Chondrocyte (in vitro differentiated cells): ENCODE measurements around the gene REPS2. TPM values are rescaled to one million over a fixed set of nuclear protein-coding genes. Genes with fewer than 3 reads are reported as not detected.

ENCODE experiments used
- DNase-seq: peaks from one replicate; pipeline ENCODE4 v3.0.0; 2021; ENCODE audit warnings: mixed read lengths, low spot score
- H3K27ac Mint-ChIP-seq: one replicate; pipeline ENCODE4 v1.8.0; 2021; ENCODE audit warnings: mild to moderate bottlenecking, moderate library complexity, mixed read lengths; ENCODE audit not compliant: unreplicated experiment
- H3K27me3 Mint-ChIP-seq: 2 replicates; pipeline ENCODE4 v1.8.0; 2021; ENCODE audit warnings: low read depth, mixed read lengths
- H3K36me3 Mint-ChIP-seq: 2 replicates; pipeline ENCODE4 v1.8.0; 2021; ENCODE audit warnings: low read depth, mixed read lengths
- H3K4me1 Mint-ChIP-seq: 2 replicates; pipeline ENCODE4 v1.8.0; 2021; ENCODE audit warnings: low read depth, mild to moderate bottlenecking, mixed read lengths
- H3K4me3 Mint-ChIP-seq: one replicate; pipeline ENCODE4 v1.8.0; 2021; ENCODE audit warnings: mild to moderate bottlenecking, moderate library complexity, mixed read lengths; ENCODE audit not compliant: unreplicated experiment
- H3K9me3 Mint-ChIP-seq: 2 replicates; pipeline ENCODE4 v1.8.0; 2021; ENCODE audit warnings: low read depth, mixed read lengths
- CTCF ChIP-seq: fragments of 200-600 bp; sonication (generic); IDR thresholded peaks from 2 replicates; pipeline ENCODE4 v1.5.0; 2021; ENCODE audit warnings: antibody characterized with exemption, mild to moderate bottlenecking, moderate library complexity
- total RNA-seq: library from RNA; stranded (reverse); gene quantifications from 3 replicates; pipeline ENCODE4 v1.2.1, GENCODE V29; 2021

The REPS2 gene
- total RNA-seq, 1 donor from 2014 or later = 2.4 TPM

- no peaks in the 10 kb centered on the region for H3K27me3 Mint-ChIP-seq
- TF ChIP-seq CTCF = no peak
- no peaks in the 10 kb centered on the region for H3K9me3 Mint-ChIP-seq
- H3K36me3 Mint-ChIP-seq = no peaks in the 10 kb centered on the region
- no peaks in the 10 kb centered on the region for H3K4me1 Mint-ChIP-seq
- no peak for DNase-seq
- H3K27ac Mint-ChIP-seq = no peak overlapping the region
- H3K4me3 Mint-ChIP-seq = no peak overlapping the region
Observed at GRCh38 chrX:17047224-17047623, 100.8 kb downstream of the REPS2 start.

GRCh38 chrX:17052210-17052609, 105.8 kb downstream of the REPS2 start:
- peaks cover 9% of the 10 kb centered on the region for H3K4me1 Mint-ChIP-seq
- TF ChIP-seq CTCF = no peak
- peaks cover 2% of the 10 kb centered on the region for H3K9me3 Mint-ChIP-seq
- no peak for DNase-seq
- H3K36me3 Mint-ChIP-seq = no peaks in the 10 kb centered on the region
- no peak overlapping the region for H3K27ac Mint-ChIP-seq
- no peak overlapping the region for H3K4me3 Mint-ChIP-seq
- no peaks in the 10 kb centered on the region for H3K27me3 Mint-ChIP-seq

GRCh38 chrX:17052793-17053192, 106.3 kb downstream of the REPS2 start:
- no peak for DNase-seq
- Mint-ChIP-seq H3K9me3 (peaks cover 2% of the 10 kb centered on the region), H3K4me3 (no peak overlapping the region)

GRCh38 chrX:17053502-17053901, 107.0 kb downstream of the REPS2 start:
- Mint-ChIP-seq H3K36me3 (no peaks in the 10 kb centered on the region), H3K4me3 (no peak overlapping the region), H3K27ac (no peak overlapping the region), H3K9me3 (peaks cover 2% of the 10 kb centered on the region), H3K4me1 (peaks cover 9% of the 10 kb centered on the region), H3K27me3 (no peaks in the 10 kb centered on the region)
- TF ChIP-seq CTCF = no peak
- no peak for DNase-seq

More at GRCh38 chrX:17052793-17053192, 106.3 kb downstream of the REPS2 start:
- peaks cover 9% of the 10 kb centered on the region for H3K4me1 Mint-ChIP-seq
- no peak overlapping the region for H3K27ac Mint-ChIP-seq
- TF ChIP-seq CTCF = no peak
- no peaks in the 10 kb centered on the region for H3K27me3 Mint-ChIP-seq
- H3K36me3 Mint-ChIP-seq = no peaks in the 10 kb centered on the region

GRCh38 chrX:17056868-17057608, 110.6 kb downstream of the REPS2 start:
- Mint-ChIP-seq H3K36me3 (no peaks in the 10 kb centered on the region), H3K27me3 (peaks cover 7% of the 10 kb centered on the region), H3K27ac (no peak overlapping the region), H3K4me3 (no peak overlapping the region), H3K4me1 (peaks cover 9% of the 10 kb centered on the region), H3K9me3 (peaks cover 2% of the 10 kb centered on the region)
- no peak for TF ChIP-seq CTCF
- no peak for DNase-seq
